Stimulated activated CD4-positive, alpha-beta T cell treated with anti-CD3 and anti-CD28 coated beads, Interleukin-15, amount 100 ng/mL, for 1 hour (primary cell): ENCODE data around the gene TBXT.
"Not testable (repeated sequence)": the region's sequence is repeated elsewhere in the genome, so short reads cannot be mapped to it uniquely, and the experiment has no call there.

Source experiments
- DNase-seq, 2 donors: peaks; one replicate each; pipeline ENCODE4 v3.0.0-alpha.2; 2020; ENCODE audit warnings: low read depth in 1 of 2, low spot score in 1 of 2

TBXT gene, protein sequence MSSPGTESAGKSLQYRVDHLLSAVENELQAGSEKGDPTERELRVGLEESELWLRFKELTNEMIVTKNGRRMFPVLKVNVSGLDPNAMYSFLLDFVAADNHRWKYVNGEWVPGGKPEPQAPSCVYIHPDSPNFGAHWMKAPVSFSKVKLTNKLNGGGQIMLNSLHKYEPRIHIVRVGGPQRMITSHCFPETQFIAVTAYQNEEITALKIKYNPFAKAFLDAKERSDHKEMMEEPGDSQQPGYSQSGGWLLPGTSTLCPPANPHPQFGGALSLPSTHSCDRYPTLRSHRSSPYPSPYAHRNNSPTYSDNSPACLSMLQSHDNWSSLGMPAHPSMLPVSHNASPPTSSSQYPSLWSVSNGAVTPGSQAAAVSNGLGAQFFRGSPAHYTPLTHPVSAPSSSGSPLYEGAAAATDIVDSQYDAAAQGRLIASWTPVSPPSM

DNA sequence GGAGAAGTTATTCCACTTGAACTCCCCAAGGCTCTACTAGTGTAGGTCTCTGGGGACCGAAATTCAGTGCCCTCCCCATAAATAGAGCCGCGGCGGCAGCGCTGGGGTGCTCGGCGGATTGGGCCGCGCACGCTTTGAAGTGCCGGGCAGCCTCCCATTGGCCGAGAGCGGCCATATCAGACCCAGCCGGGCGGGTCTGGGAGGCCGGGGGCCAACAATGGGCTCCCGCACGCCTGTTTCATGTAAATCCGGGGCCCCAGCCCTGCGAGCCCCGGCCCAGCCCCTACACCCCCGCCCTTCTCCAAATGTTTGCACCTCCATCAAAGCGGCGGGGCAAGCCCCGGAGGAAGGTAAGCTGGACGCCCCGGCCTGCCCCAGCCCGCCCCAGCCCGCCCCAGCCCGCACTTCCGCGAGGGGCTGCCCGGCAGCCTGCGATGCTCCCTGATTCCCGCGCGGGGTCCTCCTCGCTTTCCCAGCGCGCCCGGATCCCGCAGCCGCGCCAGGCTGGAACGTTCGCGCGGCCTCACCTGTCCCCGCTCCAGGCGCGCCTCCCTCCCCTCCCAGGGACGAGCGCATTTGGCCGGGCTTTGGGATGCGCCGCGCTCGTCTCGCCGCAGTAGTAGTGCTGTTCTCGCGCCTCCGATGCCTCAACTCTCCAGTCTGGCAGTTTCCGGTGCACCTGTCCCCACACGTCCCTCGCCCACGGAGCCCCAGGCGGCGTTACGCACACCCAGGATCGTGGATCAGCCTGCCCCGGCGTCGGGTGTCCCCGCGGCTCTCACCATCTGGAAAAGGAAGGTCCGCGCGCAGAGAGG lies at the start of gene TBXT:
TBXT (minus strand) TSS at position 51 of the 815 bp plus-strand sequence. CDS start 260 bp downstream, outside the sequence.
- no peak for DNase-seq

DNA sequence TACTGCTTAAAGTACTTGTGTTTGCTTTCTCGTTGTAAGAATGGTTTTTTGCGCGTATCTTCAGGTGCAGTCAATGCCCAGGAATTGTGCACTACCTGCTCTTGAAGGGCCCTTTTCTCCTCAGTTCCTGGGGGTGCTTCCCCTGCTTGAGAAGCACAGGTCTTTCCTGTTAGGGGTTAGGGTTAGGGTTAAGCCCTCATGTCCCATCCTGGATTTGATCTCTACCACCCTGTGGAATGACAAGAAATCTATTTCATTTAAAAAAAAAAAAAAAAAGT lies 39.6 kb upstream of the TBXT start:
- no peak for DNase-seq

DNA sequence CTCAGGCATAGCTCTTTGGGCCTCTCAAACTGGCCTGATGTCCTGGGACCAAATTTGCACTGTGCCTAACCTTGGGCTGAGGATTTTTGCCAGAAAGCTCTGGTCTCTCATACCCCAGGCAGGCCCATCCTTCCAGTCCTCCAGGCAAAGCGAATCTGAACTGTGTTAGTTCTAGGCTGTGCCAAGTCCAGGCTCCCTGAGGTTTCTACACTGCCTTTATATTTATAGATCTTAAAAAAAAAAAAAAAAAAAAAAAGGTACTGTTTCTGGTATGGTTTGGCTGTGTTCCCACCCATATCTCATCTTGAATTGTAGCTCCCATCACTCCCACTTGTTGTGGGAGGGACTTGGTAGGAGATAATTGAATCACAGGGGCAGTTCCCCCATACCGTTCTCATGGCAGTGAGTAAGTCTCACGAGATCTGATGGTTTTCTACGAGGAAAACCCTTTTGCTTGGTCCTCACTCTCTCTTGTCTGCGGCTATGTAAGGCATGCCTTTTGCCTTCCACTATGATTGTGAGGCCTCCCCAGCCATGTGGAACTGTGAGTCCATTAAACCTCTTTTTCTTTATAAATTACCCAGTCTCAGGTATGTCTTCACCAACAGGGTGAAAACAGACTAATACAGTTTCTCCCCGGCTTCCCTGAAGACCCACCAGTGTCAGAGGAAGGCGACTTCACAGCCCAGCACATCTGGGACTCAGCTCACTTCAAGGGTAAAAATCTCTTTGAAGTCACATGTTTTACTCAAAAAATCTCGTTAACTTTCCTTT lies 39.0 kb upstream of the TBXT start:
- DNase-seq, result no peak

DNA sequence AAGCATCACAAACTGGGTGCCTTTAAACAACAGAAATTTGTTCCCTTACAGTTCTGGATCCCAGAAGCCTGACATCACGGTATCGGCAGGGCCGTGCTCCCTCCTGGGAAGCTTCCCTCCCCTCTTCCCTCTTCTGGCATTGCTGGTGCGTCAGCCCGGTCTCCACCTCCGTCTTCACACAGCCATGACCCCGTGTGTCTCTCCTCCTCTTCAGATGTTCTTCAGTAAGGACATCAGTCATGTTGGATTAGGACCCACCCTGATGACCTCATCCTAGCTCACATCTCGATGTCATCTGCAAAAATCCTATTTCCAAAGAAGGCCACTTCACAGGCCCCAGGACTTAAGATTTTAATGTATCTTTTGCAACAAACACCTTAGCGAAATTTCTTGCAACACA lies 38.4 kb upstream of the TBXT start:
- DNase-seq, result no peak

DNA sequence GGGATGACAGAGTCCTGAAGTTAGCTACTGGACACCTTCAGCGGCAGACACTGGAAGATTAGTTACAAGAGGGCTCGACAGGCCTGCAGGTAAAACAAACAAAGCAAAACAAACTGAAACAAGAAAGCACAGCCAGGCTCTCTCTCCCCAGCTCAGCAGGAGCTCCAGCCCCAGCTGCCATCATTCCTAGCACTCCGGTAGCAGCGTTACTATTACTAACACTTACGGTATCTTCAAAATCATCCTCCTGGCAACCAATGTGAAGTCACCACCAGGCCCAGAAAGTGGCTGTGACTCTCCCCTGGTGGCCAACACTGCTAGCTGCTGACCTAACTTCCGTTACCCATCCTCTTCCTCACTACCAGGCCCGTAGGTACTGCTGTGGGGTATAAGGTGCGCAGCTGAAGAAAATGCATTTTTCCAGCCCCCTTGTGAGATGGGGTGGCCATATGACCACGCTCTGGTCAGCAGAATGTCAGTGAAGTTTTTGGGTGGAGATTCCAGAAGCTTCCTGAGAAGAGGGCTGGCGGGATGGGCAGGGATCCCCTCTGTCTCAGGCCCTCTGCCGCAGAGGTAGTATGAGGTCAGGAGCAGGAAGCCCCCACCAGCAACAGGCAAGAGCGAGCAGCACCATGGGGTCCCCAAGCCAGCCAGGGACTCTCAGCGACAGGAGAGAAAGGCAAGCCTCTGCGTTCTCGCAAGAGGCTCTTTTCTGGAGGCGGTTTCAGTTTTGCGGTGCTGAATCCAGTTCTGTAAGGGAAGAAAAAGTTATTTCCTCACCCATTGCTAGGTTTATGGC lies 37.4 kb upstream of the TBXT start:
- DNase-seq, result no peak

DNA sequence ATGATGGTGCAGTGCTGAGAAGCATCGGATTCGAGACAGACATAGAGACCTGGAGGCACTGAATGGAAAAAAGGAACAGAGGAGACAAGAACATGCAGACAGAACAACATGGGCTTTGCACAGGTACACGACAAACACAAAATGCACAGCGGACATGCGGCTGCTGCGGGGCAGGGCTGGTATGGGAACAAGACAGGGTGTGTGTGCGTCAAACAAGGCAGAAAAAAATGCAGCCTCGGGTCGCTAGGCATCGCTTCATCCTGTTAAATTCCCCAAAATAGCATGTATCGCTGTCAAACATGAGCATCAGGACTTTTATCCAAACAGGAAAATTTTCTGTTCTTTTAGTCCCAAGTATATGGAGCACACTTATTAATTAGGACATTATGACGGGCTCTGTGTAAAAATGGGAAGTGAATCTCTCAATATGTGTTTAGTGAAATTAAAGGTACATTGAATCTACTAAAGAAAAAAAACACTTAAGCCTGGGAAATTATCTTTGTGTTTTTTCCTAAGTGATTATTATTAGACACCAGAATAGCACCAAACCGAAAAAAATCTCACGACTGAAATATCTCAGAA lies 36.1 kb upstream of the TBXT start:
- no peak for DNase-seq

DNA sequence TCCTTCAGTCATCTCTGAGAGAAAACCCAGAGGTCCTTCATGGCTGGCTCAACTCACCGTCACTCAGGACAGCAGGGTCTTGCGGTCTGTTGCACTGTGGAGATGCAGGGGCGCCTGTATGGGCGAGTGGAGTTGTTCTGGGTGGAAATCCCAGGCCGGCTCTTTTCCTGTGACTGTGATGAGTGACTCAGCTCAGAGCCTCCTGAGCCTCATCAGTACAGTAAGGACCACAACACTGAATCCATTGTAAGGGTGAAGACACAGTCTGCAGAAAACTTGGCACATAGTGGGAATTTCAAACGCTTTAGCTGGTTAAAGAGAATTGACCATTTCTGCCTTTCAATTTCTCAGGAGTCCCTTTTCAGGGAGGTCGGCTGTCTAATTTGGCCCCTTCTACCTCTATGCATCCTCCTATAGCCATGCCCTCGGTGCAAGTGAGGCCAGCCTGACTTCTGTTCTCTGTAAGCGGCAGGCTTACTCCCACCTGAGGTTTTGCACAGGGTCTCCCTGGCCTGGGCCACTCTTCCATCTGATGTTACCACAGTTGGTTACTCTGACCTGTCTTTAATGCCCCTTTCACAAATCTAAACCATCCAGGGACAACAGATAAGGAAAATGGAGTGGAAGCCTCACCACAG lies 35.5 kb upstream of the TBXT start:
- no peak for DNase-seq

DNA sequence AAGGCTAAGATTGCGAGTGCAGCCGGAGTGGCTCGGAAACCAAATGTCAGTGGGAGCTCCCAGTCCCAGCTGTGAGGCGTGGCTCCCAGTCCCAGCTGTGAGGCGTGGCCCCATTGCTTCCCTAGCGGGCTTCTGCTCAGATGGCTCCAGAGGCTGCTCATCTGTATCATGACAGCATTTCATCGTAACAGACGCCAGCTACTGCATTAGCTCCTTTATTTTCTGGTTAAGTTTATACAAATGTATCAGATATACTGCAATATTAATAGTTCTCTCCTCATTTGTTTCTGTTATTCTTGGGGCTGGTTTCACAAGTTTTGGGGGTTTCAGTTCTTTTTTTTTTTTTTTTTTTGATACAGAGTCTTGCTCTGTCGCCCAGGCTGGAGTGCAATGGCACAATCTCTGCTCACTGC lies 34.7 kb upstream of the TBXT start:
- no peak for DNase-seq

DNA sequence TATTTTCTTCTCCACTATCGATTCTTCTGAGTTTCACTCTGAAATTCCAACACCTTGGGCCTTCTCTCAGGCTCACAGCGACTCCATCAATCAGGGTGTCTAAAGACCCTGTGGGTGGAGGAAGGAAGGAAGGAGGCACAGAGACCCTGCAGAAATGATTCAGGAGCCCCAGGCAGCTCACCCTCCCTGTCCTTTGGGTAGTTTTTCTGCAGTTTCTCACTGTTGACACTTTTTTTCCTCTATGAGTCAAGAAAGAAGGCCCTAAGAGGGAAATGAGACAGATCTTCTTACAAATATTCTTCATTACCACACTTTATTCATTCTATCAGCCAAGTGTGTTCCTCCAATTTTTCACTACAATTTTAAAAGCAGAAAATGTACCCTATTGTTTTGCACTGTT lies 34.2 kb upstream of the TBXT start:
- no peak for DNase-seq

DNA sequence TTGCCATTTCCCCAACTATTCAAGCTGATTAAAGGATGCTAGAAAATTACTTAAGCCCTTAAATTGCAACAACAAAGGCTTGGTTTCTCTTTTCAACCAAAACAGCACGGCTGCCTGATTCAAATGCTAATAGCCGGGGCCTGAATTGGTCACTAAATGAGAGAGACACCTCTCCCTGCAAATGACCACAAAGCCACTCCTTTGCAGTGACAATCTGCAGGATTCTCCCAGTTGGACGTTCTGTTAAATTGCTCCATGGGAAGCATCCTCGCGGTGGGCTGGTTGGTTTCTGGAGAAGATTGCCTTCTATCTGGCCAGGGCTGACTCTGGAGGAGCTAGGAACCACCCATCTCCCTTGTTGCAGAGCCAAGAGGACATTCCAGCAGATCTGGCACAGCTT lies 29.7 kb upstream of the TBXT start:
- no peak for DNase-seq

DNA sequence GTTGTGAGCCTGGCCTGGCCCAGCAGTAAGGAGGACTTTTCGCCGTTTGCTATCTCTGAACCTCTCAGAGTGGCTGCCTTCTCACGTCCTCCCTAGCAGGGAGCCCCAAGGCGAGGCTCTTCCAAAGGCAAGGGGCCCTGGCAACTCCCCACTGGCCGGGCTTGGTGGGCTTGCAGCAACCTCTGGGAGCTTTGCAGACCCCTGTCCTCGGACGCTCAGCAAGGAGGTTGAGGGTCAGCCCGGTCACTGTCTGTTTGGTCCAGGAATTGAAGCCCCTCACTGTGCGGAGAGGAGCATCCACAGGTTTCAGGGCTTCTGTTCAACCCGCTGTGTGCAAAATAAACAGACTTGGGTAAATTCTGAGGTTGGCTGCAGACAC lies 28.2 kb upstream of the TBXT start:
- no peak for DNase-seq

DNA sequence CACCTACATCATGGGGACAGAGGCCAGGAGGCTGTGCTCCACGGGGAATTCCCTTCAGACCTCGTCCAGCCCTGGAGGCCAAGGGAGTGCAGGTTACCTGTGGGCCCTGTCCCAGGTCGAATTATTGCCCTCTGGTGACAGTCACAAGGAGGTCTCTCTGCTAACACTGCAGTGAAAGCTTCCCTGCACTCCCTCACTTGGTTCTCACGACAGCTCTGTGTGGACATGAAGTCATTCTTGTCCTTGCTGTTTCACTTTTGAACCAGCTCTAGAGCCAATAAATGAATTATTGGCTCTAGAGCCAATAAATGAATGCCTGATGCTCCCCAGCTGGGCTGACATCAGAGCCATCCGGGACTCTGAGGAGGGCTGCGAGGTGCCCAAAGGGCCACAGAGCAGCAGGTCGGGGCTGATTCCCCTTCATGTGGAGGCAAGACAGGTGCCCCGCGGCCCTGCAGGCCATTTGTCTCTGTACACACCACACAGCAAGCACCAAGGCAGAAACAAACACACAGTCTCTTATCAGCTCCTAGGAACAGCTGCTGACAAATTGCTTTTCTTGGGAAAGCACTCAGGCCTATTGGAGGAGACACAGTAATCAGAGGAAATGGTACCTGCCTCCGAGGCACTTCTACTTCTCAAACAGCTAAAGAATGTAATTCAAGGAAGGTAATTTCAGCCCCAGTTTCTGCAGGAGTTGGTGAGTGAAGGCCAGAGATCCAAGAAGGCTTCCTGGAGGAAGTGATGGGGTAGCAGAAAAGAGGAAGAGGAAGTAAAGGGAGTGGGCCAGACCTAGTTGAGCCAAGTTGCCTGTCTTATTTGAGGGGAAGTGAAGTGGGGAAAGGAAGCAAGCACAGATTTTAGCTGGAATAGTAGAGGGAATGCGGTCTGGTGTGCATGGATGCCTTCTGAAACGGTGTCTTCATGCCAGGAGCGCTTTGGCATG lies 27.5 kb upstream of the TBXT start:
- DNase-seq, result no peak

DNA sequence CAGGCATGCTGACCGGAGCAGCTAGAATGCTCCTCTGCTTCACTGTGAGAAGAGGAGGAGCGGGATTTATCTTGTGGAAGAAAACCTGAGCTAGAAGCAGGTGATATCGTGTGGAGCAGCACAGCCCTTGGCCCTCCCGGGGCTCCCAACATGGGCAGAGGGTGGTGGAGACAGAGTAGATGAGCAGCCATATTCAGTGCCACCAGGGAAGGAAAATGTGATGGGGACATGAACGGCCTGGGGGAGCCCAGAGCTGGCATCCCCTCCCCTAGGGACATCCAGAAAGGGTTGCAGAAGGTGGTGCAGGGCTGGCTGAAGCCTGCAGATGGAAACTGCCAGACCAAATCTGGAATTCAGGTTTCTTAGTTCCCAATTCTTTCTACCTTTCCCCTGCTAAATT lies 24.9 kb upstream of the TBXT start:
- DNase-seq, result no peak

DNA sequence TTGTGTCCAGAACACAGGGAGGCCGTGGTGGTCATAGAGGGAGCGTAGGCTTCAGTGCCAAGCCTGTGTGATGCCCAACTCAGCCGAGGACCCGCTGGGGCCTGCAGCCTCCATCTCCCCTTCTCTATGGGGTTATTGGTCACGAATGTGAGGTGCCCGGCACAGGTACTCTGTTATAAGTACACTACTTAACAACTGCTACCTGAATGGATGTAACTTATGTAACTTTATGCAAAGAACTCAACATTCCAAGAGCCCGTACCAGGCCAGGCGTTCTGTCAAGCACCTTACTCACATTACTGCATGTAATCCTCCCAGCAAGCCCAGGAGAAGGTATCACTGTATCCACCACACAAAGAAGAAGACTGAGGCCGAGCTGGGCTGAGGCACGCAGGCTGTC lies 24.5 kb upstream of the TBXT start:
- no peak for DNase-seq

DNA sequence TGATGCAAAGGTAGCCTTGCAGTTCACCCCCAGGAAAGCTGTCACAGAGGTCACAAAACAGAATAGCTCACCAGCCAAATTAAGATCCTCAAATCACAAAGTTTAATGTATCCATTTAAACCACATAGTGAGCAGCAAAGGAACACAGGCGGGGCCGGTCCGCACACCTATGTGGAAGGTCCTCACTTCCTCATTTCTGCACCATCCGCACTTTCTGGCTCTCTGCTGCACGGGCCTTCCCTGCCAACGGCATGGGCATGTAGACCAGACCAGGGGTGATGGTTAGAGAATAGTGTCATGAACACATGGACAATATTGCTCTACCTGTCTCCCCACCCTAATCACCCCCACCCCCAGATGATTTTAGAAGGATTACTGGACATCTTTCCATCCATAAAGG lies 12.1 kb upstream of the TBXT start:
- no peak for DNase-seq

DNA sequence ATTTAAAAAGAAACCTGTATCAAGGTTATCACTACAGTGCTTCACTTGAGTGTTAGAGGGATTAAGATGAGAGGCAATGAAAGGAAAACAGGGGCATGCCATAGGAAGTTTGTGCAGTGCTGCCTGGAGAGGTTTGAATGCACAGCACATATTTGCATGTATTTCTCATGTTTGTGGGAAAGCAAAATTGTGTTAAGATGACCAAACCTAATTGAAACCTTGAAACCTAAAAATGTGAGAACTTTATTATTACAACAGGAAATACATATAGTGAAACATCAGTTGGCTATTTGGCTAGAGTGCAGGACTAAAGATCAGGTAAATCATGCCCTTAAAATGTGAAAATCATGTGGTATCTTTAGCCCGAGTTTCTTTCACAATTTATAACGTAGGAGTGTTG lies 8.5 kb upstream of the TBXT start:
- DNase-seq, result no peak

DNA sequence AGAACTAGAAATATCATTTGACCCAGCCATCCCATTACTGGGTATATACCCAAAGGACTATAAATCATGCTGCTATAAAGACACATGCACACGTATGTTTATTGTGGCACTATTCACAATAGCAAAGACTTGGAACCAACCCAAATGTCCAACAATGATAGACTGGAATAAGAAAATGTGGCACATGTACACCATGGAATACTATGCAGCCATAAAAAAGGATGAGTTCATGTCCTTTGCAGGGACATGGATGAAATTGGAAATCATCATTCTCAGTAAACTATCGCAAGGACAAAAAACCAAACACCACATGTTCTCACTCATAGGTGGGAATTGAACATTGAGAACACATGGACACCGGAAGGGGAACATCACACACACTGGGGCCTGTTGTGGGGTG lies 7.4 kb upstream of the TBXT start:
- DNase-seq, result not testable (repeated sequence)

DNA sequence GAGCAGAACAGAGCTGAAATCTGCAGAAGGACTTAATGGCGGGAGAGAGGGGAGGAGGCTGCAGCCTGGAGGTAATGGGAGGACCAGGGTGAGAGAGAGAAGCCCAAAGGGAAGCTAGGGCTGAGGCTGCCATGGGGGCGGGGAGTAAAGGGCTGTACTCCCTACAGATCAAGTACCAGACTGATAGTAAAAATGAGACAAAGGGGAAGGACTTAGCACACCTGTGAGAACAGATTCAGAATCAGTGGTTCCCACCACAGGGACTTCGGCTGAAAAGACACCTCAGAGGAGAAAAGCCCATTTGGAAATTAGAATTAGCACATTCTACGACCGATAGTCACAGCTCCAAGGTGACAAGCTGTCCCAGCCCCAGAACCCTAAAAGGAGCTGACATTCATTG lies 6.4 kb upstream of the TBXT start:
- DNase-seq, result no peak

DNA sequence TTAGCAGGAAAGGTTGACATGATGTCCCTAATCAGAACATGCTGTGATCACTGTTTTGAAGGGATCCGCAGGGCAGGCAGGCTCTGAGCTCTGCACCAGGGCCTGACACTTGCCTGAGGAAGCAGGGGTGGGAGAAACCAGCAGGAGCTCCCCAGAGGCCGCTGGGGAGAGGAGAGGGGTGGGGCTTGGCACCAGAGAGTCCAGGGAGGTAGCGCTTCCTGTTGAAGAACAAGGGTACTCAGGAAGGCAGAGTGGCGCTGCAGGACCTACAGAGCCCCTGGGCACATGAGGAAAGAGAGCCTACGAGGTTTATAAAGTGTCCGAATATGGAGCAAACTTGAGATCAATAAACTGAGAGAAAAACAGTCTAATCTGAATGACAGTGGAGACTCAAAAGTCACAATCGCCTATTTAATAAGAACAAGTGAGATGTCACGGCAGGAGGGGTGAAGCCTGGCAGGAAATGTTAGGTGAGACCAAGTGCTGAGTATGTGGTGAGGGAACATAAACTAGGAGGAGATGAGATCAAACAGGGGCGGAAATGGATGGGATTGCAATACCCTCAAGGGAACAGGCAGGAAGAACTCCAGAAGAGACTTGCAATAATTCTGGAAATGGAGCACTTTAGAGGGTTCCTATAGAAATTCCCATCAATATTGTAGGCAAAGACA lies 5.8 kb upstream of the TBXT start:
- DNase-seq, result no peak
